ENCODE data around the gene ATP2A2. TPM values are rescaled to one million over a fixed set of nuclear protein-coding genes. Genes with fewer than 3 reads are reported as not detected.

ATP2A2 gene
- 10 to 100 TPM; 52.7 to 61.6 TPM for total RNA-seq

DNA sequence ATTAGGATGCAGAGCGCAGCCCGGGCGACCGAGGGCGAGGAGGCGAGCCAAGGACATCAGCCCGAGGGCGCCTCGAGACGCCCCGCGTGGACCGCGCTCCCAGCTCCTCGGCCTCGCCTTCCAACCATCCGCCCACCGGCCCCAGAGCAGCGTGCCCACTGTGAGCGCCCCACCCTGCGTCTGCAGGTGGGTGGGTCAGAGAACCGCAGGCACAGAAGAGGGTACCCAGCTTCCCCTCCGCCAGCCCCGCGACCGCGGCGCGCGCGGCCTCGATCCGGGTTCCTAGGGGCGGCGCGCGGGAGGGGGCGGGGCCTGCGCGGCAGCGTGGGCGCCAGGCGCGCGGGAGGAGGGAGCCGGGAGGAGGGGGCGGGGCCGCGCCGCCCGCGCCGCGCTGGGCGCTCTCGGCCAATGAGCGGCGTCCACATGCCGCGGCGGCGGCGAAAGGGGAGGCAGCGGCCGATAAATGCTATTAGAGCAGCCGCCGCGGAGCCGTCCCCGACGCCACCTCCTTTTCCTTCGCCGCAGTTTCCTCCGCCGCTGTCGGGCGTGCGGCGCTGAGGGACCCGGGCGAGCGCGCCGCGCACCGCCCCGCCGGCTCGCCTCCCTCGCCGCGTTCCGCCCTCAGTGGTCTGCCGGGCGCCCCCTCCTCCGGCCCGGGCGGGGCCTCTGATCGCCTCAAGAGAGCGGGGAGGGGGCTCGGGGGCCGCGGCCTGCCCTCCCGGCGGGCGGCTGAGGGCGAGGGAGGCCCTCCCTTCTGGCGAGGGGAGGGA, at the start of gene ATP2A2:
ATP2A2 (plus strand) TSS at position 469 of the 770 bp plus-strand sequence. CDS start 543 bp downstream, outside the sequence.
- intact Hi-C loops (cut with DNase I): no loop called here
- Histone ChIP-seq H3K27me3 (no peaks in the 10 kb centered on the region), H3K4me1 (peaks cover 41% of the 10 kb centered on the region), H3K27ac (peak within 1 kb of the TSS; percentile 92 to 99 (median 98)), H3K9me3 (no peaks in the 10 kb centered on the region), H3K36me3 (replicated peaks in 1 of 2; ENCODE audit: insufficient read depth in 1 of 2, low read depth in 2 of 2) (no peaks in the 10 kb centered on the region), H3K4me3 (peak within 1 kb of the TSS; percentile 61 to 85)
- ATAC-seq: peak; percentile 94
- WGBS, 2 donors: 1% methylated on average over 68 of the region's 108 CpGs; no CpG with 5 or more reads in 1 of the 2 donors
- peak; percentile 90 to 92 (median 92) for DNase-seq
- TF ChIP-seq POLR2A (IDR thresholded peaks at IDR 0.05) (peak; percentile 72 to 96 (median 81)), CTCF (IDR thresholded peaks at IDR 0.05) (no peak)

- TF ChIP-seq CTCF (IDR thresholded peaks at IDR 0.05): no peak
- no peak for TF ChIP-seq POLR2A (IDR thresholded peaks at IDR 0.05)
- intact Hi-C loops (cut with DNase I): no loop called here
- H3K9me3 ChIP-seq: no peaks in the 10 kb centered on the region
These were observed 47.7 kb upstream of the ATP2A2 start for GRCh38 chr12:110233212-110233903.

DNA sequence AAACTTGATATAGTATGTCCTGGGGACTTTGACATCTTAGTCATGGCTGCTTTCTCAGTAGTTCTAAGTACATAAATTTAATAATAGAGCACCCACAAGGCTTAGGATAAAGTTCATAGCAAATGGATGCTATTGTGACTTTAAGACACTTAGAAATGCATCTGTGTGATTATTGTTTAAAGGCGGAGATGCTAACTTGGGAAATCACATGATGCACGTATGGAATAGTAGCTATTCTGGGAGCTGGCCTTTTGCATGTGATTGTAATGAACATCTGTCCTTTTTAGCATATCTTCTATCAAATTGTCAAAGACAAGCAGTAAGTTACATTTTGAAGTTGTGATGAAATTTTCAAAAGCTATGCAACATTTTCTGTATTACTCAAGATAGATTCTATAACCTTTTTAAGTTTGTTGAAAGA, 46.7 kb upstream of the ATP2A2 start:
- H3K9me3 ChIP-seq: no peaks in the 10 kb centered on the region
- H3K36me3 ChIP-seq (replicated peaks in 1 of 2; ENCODE audit: insufficient read depth in 1 of 2, low read depth in 2 of 2): no peaks in the 10 kb centered on the region
- no peak overlapping the region for H3K4me3 ChIP-seq
- ATAC-seq (no peak), DNase-seq (no peak)
- intact Hi-C loops (cut with DNase I): no loop called here
- peaks cover 16% of the 10 kb centered on the region for H3K4me1 ChIP-seq
- H3K27me3 ChIP-seq: no peaks in the 10 kb centered on the region
- TF ChIP-seq POLR2A (IDR thresholded peaks at IDR 0.05): no peak
- no peak for TF ChIP-seq CTCF (IDR thresholded peaks at IDR 0.05)
- peak overlapping the region in 2 of 4 donors; percentile 46 to 73 for H3K27ac ChIP-seq
- 19 to 37% methylated on average over 2 of the region's 2 CpGs for WGBS, 2 donors

More at GRCh38 chr12:110233212-110233903, 47.7 kb upstream of the ATP2A2 start:
- Histone ChIP-seq H3K36me3 (replicated peaks in 1 of 2; ENCODE audit: insufficient read depth in 1 of 2, low read depth in 2 of 2) (no peaks in the 10 kb centered on the region), H3K4me1 (peaks cover 16% of the 10 kb centered on the region), H3K4me3 (no peak overlapping the region), H3K27me3 (no peaks in the 10 kb centered on the region), H3K27ac (no peak overlapping the region)
- WGBS, 2 donors: 82% methylated on average over 6 of the region's 6 CpGs
- DNase-seq (no peak), ATAC-seq (no peak)

DNA sequence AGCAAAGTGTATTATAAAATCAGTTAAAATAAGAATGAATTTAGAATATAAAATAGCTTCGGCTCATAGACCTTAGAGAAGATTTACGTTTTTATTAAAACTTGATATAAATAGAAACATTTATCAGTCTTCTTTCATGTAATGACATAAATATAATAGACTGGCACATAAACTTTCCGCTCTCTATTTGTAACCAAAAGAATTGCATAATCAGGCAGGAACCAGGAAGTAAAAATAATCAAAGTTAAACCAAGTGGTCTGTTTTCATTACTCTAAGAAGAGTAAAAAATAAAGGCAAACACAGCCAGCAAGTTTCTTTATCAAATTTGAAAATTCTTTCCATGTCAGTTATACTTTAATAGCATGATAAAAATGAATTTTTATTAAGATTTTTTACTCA, 46.3 kb upstream of the ATP2A2 start:
- Histone ChIP-seq H3K36me3 (replicated peaks in 1 of 2; ENCODE audit: insufficient read depth in 1 of 2, low read depth in 2 of 2) (no peaks in the 10 kb centered on the region), H3K27ac (peak overlapping the region in 2 of 4 donors; percentile 46 to 73), H3K9me3 (no peaks in the 10 kb centered on the region), H3K4me3 (no peak overlapping the region), H3K4me1 (peaks cover 16% of the 10 kb centered on the region), H3K27me3 (no peaks in the 10 kb centered on the region)
- WGBS, 2 donors: 4 to 8% methylated on average over 3 of the region's 3 CpGs
- TF ChIP-seq CTCF (IDR thresholded peaks at IDR 0.05): no peak
- TF ChIP-seq POLR2A (IDR thresholded peaks at IDR 0.05): no peak
- DNase-seq (no peak), ATAC-seq (peak; percentile 88)
- intact Hi-C loops (cut with DNase I): no loop called here

Data from body of pancreas (tissue), 4 donors.